Stomach smooth muscle (tissue), 2 donors: ENCODE measurements around the gene BSPRY.
"Not testable (repeated sequence)": the region's sequence is repeated elsewhere in the genome, so short reads cannot be mapped to it uniquely, and the experiment has no call there.

ENCODE experiments used
- H3K27ac ChIP-seq: one replicate; pipeline ENCODE4 v1.7.0; 2013; ENCODE audit warnings: mild to moderate bottlenecking, low read length, inconsistent platforms
- H3K27me3 ChIP-seq, 2 donors: one replicate each; pipeline ENCODE4 v1.7.0; 2013; ENCODE audit warnings: low read length in 2 of 2; ENCODE audit not compliant: insufficient read depth in 2 of 2, control insufficient read depth in 1 of 2
- H3K36me3 ChIP-seq, 2 donors: one replicate each; pipeline ENCODE4 v1.7.0; 2013; ENCODE audit warnings: low read length in 2 of 2; ENCODE audit not compliant: control insufficient read depth in 2 of 2, insufficient read depth in 2 of 2
- H3K4me1 ChIP-seq: one replicate; pipeline ENCODE4 v1.7.0; 2013; ENCODE audit warnings: low read length; ENCODE audit not compliant: control insufficient read depth, insufficient read depth
- H3K4me3 ChIP-seq, 2 donors: one replicate each; pipeline ENCODE4 v1.7.0; 2013; ENCODE audit warnings: low read length in 2 of 2
- H3K9ac ChIP-seq, 2 donors: one replicate each; pipeline ENCODE4 v1.7.0; 2013; ENCODE audit warnings: low read length in 2 of 2, mild to moderate bottlenecking in 1 of 2
- H3K9me3 ChIP-seq, 2 donors: one replicate each; pipeline ENCODE4 v1.7.0; 2013; ENCODE audit warnings: low read length in 2 of 2; ENCODE audit not compliant: control insufficient read depth in 2 of 2
- donor health status: healthy.
- donor health status: Pancreatic carcinoma.

BSPRY gene

DNA sequence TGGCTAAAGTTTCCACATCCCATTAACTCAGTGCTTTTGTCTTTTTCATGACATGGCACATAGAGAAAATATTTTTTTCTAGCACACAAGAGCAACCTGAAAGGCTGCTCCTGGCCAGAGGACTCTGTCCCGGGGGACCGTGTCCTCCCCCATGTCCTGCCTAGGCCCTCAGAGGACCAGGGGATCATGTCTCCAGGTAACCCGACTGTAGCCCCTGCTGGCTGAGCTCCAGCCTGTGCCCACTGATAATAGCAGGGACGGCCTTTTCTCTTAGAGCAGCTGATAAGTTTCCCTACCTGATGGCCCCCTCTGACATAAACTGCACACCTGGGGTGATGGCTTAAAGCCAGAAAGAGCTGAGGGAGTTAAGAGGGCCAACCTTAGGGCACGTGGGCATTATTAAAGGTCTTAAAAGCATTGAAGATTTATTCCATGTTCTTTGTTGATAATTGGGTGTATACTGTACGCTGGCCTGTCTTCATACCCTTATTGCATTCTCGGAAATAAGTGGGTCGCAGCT lies 21.5 kb downstream of the BSPRY start:
- Histone ChIP-seq H3K4me3 (no peak overlapping the region), H3K36me3 (peaks cover 13 to 14% of the 10 kb centered on the region in 2 donors), H3K27ac (no peak overlapping the region), H3K9me3 (no peaks in the 10 kb centered on the region), H3K9ac (no peak overlapping the region), H3K27me3 (no peaks in the 10 kb centered on the region), H3K4me1 (peaks cover 8% of the 10 kb centered on the region)

DNA sequence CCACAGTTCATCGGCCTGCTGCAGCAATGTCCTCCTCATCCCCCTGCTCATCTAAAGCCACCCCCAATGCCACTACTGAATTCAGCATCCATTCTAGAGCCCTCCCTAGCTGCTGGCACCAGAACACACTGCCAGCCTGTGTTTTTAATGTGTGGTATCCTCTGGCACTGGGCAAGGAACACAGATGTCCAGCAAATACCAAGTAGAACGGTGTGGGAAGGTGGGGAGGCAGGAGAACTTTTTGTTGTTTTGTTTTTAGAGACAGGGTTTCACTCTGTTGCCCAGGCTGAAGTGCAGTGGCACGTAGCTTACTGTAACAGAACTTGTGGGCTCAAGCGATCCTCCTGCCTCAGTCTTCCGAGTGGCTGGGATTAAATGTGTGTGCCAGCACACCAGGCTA lies 22.7 kb downstream of the BSPRY start:
- Histone ChIP-seq H3K36me3 (peaks cover 13 to 14% of the 10 kb centered on the region in 2 donors), H3K27ac (no peak overlapping the region), H3K27me3 (no peaks in the 10 kb centered on the region), H3K4me1 (peaks cover 8% of the 10 kb centered on the region), H3K9me3 (no peaks in the 10 kb centered on the region), H3K9ac (no peak overlapping the region), H3K4me3 (no peak overlapping the region)

DNA sequence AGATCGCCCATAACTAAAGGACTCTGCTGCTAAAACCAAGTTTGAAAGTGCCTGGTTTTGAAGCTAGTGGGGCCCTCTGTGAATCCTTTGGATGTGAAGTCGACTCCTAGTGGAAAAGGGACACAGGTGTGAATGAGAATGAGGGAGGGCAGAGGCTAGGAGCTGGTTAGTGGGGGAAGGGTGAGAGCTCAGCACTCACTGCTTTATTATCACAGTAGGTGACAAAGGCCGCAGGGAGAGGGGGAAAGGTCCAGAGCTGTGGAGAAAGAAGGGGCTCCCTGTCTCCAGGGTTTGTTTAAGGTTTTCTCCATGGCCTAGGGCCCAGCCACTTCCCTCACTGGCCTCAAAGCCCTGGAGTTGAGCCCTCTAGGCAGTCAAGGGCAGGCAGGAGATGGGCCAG lies 23.9 kb downstream of the BSPRY start:
- no peak overlapping the region for H3K27ac ChIP-seq
- no peak overlapping the region for H3K4me3 ChIP-seq
- H3K27me3 ChIP-seq = no peaks in the 10 kb centered on the region
- H3K4me1 ChIP-seq = peaks cover 11% of the 10 kb centered on the region
- peaks cover 13 to 14% of the 10 kb centered on the region in 2 donors for H3K36me3 ChIP-seq
- no peak overlapping the region for H3K9ac ChIP-seq
- H3K9me3 ChIP-seq = no peaks in the 10 kb centered on the region

DNA sequence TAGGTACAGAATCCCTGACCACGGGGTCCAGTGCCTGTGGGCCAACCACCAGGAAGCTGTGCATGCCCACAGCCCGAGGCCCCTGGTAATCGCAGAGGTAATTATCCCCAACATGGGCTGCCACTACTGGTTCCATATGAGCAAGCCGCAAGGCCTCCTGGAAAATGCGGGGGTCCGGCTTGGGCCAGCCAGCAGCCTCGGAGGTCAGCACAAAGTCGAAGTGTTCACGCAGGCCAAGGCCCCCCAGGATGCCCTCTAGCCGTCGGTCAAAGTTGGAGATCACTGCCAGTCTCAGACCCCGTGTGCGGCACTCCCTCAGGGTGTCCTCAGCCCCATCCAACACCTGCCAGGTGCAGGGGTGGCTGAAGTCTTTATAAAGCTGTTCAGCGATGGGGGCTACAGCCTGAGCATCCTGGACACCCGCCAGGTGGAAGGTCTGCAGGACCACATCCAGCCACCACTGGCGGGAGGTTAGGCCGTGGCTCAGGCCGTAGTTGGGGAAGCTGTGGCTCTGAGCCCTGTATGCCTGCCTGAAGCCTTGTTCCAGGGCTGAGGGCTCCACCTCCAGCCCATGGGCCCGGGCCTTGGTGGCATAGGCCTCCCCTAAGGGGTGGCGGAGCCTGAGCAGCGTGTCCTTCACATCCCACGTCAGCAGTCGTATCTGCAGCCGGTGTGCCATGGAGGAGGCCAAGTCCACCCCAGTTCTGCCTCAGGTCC lies 24.5 kb downstream of the BSPRY start:
- H3K9ac ChIP-seq = no peak overlapping the region
- H3K4me1 ChIP-seq = peaks cover 11% of the 10 kb centered on the region
- H3K27ac ChIP-seq = no peak overlapping the region
- H3K27me3 ChIP-seq = no peaks in the 10 kb centered on the region
- H3K4me3 ChIP-seq = no peak overlapping the region
- peaks cover 13 to 14% of the 10 kb centered on the region in 2 donors for H3K36me3 ChIP-seq
- no peaks in the 10 kb centered on the region for H3K9me3 ChIP-seq

DNA sequence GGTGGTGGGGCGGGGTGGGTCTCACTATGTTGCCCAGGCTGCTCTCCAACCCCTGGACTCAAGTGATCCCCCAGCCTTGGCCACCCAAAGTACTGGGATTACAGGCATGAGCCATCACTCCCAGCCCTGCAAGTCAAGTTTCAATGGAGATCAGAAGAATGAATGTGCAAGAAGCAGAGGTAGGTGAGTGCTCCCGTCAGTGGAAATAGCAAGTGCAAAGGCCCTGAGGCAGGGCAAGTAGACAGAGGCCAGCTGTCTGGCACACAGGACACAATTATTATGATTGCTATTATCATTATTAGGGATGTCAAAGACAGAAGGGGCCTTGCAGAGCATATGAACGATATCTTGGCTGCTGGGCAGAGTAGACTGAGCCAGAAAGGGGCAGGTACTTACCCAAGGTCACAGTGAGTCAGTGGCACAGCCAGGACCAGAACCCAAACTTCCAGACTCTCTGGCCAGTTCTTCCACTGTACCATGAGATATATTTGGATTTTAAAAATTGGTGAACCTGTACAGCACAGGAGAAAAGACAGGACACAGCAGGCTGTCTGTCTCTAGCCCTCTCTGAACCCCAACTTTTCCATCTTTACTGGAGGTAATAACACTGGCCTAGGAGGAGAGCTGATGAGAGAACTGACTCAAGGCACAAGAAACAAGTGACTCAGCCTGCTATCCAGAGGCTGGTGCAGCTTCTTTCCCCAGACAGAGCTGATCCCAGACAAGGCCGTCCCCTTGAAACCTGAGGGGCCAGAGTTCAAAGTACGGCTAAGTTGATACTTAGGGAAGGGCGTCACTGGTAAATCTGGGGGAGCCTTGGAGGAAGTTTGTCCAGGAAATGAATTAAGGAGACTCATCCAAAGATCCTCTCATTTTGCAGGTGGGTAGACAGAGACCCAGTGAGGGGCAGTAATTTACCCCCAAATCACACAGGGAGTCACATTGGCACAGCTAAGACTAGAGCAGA lies 26.0 kb downstream of the BSPRY start:
- Histone ChIP-seq H3K9ac (peak overlapping the region in 1 of 2 donors; percentile 27), H3K4me3 (peak overlapping the region; percentile 25 to 89)

DNA sequence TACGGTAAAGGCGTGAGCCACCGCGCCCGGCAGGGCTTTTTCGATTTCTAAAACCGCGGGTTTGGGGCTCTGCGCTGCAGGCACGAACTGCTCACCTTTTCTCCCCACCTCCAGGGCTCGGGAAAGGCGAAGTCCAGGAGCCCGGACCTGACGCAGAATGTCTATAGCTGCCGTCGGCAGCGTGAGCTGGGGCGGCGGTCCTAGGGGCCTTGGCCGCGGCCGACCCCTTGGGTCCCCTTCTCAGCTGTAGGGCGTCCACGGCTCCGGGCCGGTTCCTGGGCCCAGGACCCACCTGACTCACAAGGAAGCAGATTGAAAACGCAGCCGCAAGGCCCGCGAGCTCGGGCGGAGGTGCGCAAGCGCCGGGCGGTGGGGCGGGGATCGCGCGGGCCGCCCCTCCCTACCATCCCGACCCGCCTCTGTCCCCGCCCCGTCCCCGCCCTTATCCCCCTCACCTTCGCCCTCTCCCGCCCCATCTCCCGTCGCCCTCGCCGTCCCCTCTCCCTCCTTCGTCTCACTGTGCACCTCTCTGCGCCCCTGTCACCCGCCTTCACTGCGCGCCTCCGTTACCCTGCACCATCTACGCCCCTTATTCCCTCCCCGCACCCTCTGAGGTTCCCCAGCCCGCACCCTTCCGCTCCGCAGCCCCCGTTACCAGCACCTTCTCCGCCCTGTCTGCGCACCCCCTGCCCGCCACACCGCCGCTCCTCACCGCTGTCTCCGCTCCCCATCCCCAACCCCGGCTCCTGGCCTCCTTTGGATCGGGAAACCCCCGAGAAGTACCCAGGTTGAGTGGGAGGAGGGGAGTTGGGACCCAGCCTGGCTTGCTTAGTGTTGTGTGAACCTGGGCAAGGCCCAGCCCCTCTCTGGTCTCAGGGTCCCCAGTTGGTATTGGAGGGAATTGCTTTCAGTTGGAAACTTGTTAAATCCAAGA lies 27.6 kb downstream of the BSPRY start, which contains the start of gene HDHD3:
Gene HDHD3, minus strand, starts transcription at position 353 of the 934 bp plus-strand sequence. CDS start 2,632 bp downstream, outside the sequence.
- peaks cover 13 to 14% of the 10 kb centered on the region in 2 donors for H3K36me3 ChIP-seq
- peak within 1 kb of the TSS; percentile 87 to 92 for H3K9ac ChIP-seq
- H3K27me3 ChIP-seq = no peaks in the 10 kb centered on the region
- peak within 1 kb of the TSS; percentile 76 for H3K27ac ChIP-seq
- peak within 1 kb of the TSS; percentile 84 to 89 for H3K4me3 ChIP-seq
- no peaks in the 10 kb centered on the region for H3K9me3 ChIP-seq
- peaks cover 11% of the 10 kb centered on the region for H3K4me1 ChIP-seq

More for the DNA sequence above, 26.0 kb downstream of the BSPRY start:
- Histone ChIP-seq H3K36me3 (peaks cover 13 to 14% of the 10 kb centered on the region in 2 donors), H3K27me3 (no peaks in the 10 kb centered on the region), H3K9me3 (no peaks in the 10 kb centered on the region), H3K27ac (no peak overlapping the region), H3K4me1 (peaks cover 11% of the 10 kb centered on the region)

DNA sequence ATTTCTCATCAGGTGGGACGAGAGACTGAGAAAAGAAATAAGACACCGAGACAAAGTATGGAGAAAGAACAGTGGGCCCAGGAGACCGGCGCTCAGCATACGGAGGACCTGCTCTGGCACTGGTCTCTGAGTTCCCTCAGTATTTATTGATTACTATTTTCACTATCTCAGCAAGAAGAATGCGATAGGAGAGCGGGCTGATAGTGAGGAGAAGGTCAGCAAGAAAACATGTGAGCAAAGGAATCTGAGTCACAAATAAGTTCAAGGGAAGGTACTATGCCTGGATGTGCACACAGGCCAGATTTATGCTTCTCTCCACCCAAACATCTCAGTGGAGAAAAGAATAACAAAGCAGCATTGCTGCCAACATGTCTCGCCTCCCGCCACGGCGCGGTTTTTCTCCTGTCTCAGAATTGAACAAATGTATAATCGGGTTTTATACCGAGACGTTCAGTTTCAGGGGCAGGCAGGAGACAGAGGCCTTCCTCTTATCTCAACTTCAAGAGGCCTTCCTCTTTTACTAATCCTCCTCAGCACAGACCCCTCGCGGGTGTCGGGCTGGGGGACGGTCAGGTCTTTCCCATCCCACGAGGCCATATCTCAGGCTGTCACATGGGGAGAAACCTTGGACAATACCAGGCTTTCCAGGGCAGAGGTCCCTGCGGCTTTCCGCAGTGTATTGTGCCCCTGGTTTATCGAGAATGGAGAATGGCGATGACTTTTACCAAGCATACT lies 29.9 kb downstream of the BSPRY start:
- not testable (repeated sequence) for H3K9ac ChIP-seq, H3K36me3 ChIP-seq, H3K27me3 ChIP-seq, H3K4me3 ChIP-seq, H3K27ac ChIP-seq, H3K9me3 ChIP-seq
- H3K4me1 ChIP-seq = peaks cover 11% of the 10 kb centered on the region

DNA sequence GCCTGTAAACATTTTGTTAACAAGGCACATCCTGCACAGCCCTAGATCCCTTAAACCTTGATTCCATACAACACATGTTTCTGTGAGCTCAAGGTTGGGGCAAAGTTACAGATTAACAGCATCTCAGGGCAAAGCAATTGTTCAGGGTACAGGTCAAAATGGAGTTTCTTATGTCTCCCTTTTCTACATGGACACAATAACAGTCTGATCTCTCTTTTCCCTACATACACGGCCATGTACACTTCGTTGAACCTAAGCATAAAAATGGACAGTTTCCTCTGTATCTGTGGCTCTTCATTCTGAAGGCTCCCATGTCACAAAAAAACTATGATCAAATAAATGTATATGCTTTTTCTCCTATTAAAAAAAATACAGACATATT lies 30.5 kb downstream of the BSPRY start:
- H3K9me3 ChIP-seq, H3K36me3 ChIP-seq, H3K4me3 ChIP-seq, H3K27me3 ChIP-seq, H3K9ac ChIP-seq, H3K27ac ChIP-seq: not testable (repeated sequence)
- peaks cover 11% of the 10 kb centered on the region for H3K4me1 ChIP-seq

DNA sequence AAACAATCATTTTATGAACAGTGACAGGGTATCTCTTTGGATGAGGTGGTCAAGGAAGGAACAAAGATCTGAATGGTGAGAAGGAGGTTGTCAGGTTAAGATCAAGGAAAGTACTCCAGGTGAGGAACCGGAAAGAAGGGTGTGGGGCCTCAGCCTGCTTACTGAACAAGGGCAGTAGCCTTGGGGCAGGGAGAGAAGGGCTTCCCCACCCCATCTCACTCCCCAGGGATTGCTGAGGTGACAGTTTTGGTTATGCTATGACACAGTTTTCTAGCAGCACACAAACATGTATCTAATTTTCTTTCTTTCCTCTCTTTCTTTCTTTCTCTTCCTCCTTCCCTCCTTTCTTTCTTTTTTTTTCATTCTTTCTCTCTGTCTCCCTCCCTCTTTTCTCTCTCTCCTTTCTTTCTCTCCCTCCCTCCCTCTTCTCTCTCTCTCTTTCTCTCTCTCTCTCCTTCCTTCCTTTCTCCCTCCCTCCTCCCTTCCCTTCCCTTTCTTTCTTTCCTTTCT lies 31.6 kb downstream of the BSPRY start:
- Histone ChIP-seq H3K9ac (no peak overlapping the region), H3K9me3 (no peaks in the 10 kb centered on the region), H3K4me3 (no peak overlapping the region), H3K27me3 (no peaks in the 10 kb centered on the region), H3K36me3 (no peaks in the 10 kb centered on the region), H3K27ac (no peak overlapping the region), H3K4me1 (peaks cover 3% of the 10 kb centered on the region)
